ENCODE data around the gene AP3M1. TPM values are rescaled to one million over a fixed set of nuclear protein-coding genes. Genes with fewer than 3 reads are reported as not detected.
"Not testable (repeated sequence)": the region's sequence is repeated elsewhere in the genome, so short reads cannot be mapped to it uniquely, and the experiment has no call there.

Gene AP3M1
- total and polyA plus RNA-seq, 2 experiments from 2014 or later, result 29.1 to 35.6 TPM

- H3K79me2 ChIP-seq (ENCODE audit: insufficient read depth), result peaks cover 74% of the 10 kb centered on the region
Observed at GRCh38 chr10:74139981-74140380, 10.6 kb downstream of the AP3M1 start.

GRCh38 chr10:74138596-74138995, 12.0 kb downstream of the AP3M1 start:
- H3K27me3 ChIP-seq (replicated peaks; ENCODE audit: insufficient read depth); H3F3A ChIP-seq (ENCODE audit: insufficient read depth); H4K20me1 ChIP-seq (ENCODE audit: insufficient read depth); H3K9ac ChIP-seq; H3K4me1 ChIP-seq (ENCODE audit: insufficient read depth); H2AFZ ChIP-seq; H3K4me2 ChIP-seq (ENCODE audit: unreplicated experiment); H3K9me2 ChIP-seq (ENCODE audit: insufficient read depth); DNase-seq; H3K9me3 ChIP-seq (ENCODE audit: low read depth); in situ Hi-C loops (cut with MboI); H3K27ac ChIP-seq; H3K4me3 ChIP-seq: not testable (repeated sequence)
- Histone ChIP-seq H3K79me2 (ENCODE audit: insufficient read depth) (peaks cover 61% of the 10 kb centered on the region), H3K36me3 (ENCODE audit: low read depth) (peaks cover 51% of the 10 kb centered on the region)
- 95 to 97% methylated on average over 5 of the region's 5 CpGs for WGBS, 2 experiments (ENCODE audit: low coverage in 1 of 2, low lambda C conversion rate in 2 of 2, missing lambda C conversion rate in 2 of 2)

More at GRCh38 chr10:74139981-74140380, 10.6 kb downstream of the AP3M1 start:
- Histone ChIP-seq H3K27me3 (replicated peaks; ENCODE audit: insufficient read depth) (no peaks in the 10 kb centered on the region), H3K9me2 (ENCODE audit: insufficient read depth) (no peaks in the 10 kb centered on the region), H4K20me1 (ENCODE audit: insufficient read depth) (no peaks in the 10 kb centered on the region), H3K27ac (no peak overlapping the region), H2AFZ (no peak overlapping the region), H3K4me3 (no peak overlapping the region), H3K4me1 (ENCODE audit: insufficient read depth) (peaks cover 6% of the 10 kb centered on the region), H3K9me3 (ENCODE audit: low read depth) (no peaks in the 10 kb centered on the region), H3K9ac (no peak overlapping the region), H3F3A (ENCODE audit: insufficient read depth) (peaks cover 6% of the 10 kb centered on the region), H3K36me3 (ENCODE audit: low read depth) (peaks cover 40% of the 10 kb centered on the region), H3K4me2 (ENCODE audit: unreplicated experiment) (no peak overlapping the region)
- no peak for DNase-seq
- WGBS, 2 experiments (ENCODE audit: low coverage in 1 of 2, low lambda C conversion rate in 2 of 2, missing lambda C conversion rate in 2 of 2), result 94 to 97% methylated on average over 17 to 18 of the region's 18 CpGs
- in situ Hi-C loops (cut with MboI), result loop anchor here (10.0 kb wide), 1 partner anchor 95 kb away; no protein-coding TSS in a partner anchor
- TF ChIP-seq EZH2phosphoT487 (IDR thresholded peaks at IDR 0.05; ENCODE audit: insufficient read depth, low read depth), result no peak
- TF ChIP-seq EZH2 (IDR thresholded peaks at IDR 0.05; ENCODE audit: insufficient read depth, poor library complexity, severe bottlenecking), result no peak

- Histone ChIP-seq H2AFZ (no peak overlapping the region), H3F3A (ENCODE audit: insufficient read depth) (no peaks in the 10 kb centered on the region), H3K27me3 (replicated peaks; ENCODE audit: insufficient read depth) (no peaks in the 10 kb centered on the region), H3K4me1 (ENCODE audit: insufficient read depth) (no peaks in the 10 kb centered on the region), H4K20me1 (ENCODE audit: insufficient read depth) (no peaks in the 10 kb centered on the region), H3K36me3 (ENCODE audit: low read depth) (peaks cover 51% of the 10 kb centered on the region), H3K27ac (no peak overlapping the region), H3K9me2 (ENCODE audit: insufficient read depth) (no peaks in the 10 kb centered on the region), H3K4me3 (no peak overlapping the region), H3K9me3 (ENCODE audit: low read depth) (no peaks in the 10 kb centered on the region), H3K4me2 (ENCODE audit: unreplicated experiment) (no peak overlapping the region), H3K9ac (no peak overlapping the region), H3K79me2 (ENCODE audit: insufficient read depth) (peaks cover 55% of the 10 kb centered on the region)
- no peak for TF ChIP-seq EZH2 (IDR thresholded peaks at IDR 0.05; ENCODE audit: insufficient read depth, poor library complexity, severe bottlenecking)
- no peak for TF ChIP-seq EZH2phosphoT487 (IDR thresholded peaks at IDR 0.05; ENCODE audit: insufficient read depth, low read depth)
- no peak for DNase-seq
- in situ Hi-C loops (cut with MboI), result no loop called here
- 98% methylated on average over 5 of the region's 5 CpGs for WGBS, 2 experiments (ENCODE audit: low coverage in 1 of 2, low lambda C conversion rate in 2 of 2, missing lambda C conversion rate in 2 of 2)
Observed at GRCh38 chr10:74137992-74138391, 12.6 kb downstream of the AP3M1 start.

- no peaks in the 10 kb centered on the region for H3F3A ChIP-seq (ENCODE audit: insufficient read depth)
- no peak overlapping the region for H3K9ac ChIP-seq
- peaks cover 56% of the 10 kb centered on the region for H3K36me3 ChIP-seq (ENCODE audit: low read depth)
- no peak overlapping the region for H3K27ac ChIP-seq
- H3K27me3 ChIP-seq (replicated peaks; ENCODE audit: insufficient read depth), result no peaks in the 10 kb centered on the region
- H3K9me3 ChIP-seq (ENCODE audit: low read depth), result no peaks in the 10 kb centered on the region
- 88 to 91% methylated on average over 3 of the region's 3 CpGs for WGBS, 2 experiments (ENCODE audit: low coverage in 1 of 2, low lambda C conversion rate in 2 of 2, missing lambda C conversion rate in 2 of 2)
- no peak overlapping the region for H2AFZ ChIP-seq
- DNase-seq, result no peak
- H3K4me3 ChIP-seq, result no peak overlapping the region
- in situ Hi-C loops (cut with MboI), result no loop called here
- H3K4me2 ChIP-seq (ENCODE audit: unreplicated experiment), result no peak overlapping the region
- no peaks in the 10 kb centered on the region for H4K20me1 ChIP-seq (ENCODE audit: insufficient read depth)
- TF ChIP-seq EZH2phosphoT487 (IDR thresholded peaks at IDR 0.05; ENCODE audit: insufficient read depth, low read depth) (no peak), EZH2 (IDR thresholded peaks at IDR 0.05; ENCODE audit: insufficient read depth, poor library complexity, severe bottlenecking) (no peak)
- H3K9me2 ChIP-seq (ENCODE audit: insufficient read depth), result no peaks in the 10 kb centered on the region
- H3K4me1 ChIP-seq (ENCODE audit: insufficient read depth), result no peaks in the 10 kb centered on the region
- peaks cover 30% of the 10 kb centered on the region for H3K79me2 ChIP-seq (ENCODE audit: insufficient read depth)
Observed at GRCh38 chr10:74135452-74135851, 15.2 kb downstream of the AP3M1 start.

Measured in GM23248 (cell line).